Astrocyte (in vitro differentiated cells and primary cell): ENCODE data around the gene FAM210B.

Source experiments
- EZH2 ChIP-seq: IDR thresholded peaks from 2 replicates; pipeline ENCODE4 v1.6.1; 2012; ENCODE audit warnings: mild to moderate bottlenecking, low read length, inconsistent platforms; ENCODE audit not compliant: insufficient read depth
- TF ChIP-seq, protein P1 (sequence below): IDR thresholded peaks from 2 replicates; pipeline ENCODE4 v1.5.1; 2011; ENCODE audit warnings: low read depth, mild to moderate bottlenecking, inconsistent platforms, low read length, moderate library complexity; ENCODE audit not compliant: insufficient read depth

- TF ChIP-seq, protein P1, sequence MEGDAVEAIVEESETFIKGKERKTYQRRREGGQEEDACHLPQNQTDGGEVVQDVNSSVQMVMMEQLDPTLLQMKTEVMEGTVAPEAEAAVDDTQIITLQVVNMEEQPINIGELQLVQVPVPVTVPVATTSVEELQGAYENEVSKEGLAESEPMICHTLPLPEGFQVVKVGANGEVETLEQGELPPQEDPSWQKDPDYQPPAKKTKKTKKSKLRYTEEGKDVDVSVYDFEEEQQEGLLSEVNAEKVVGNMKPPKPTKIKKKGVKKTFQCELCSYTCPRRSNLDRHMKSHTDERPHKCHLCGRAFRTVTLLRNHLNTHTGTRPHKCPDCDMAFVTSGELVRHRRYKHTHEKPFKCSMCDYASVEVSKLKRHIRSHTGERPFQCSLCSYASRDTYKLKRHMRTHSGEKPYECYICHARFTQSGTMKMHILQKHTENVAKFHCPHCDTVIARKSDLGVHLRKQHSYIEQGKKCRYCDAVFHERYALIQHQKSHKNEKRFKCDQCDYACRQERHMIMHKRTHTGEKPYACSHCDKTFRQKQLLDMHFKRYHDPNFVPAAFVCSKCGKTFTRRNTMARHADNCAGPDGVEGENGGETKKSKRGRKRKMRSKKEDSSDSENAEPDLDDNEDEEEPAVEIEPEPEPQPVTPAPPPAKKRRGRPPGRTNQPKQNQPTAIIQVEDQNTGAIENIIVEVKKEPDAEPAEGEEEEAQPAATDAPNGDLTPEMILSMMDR: no peak
- TF ChIP-seq EZH2: no peak
These were observed 2.1 kb downstream of the FAM210B start for GRCh38 chr20:56360908-56361205.
